Measurements from ENCODE around the gene PAX5.

GRCh38 chr9:36911601-36912412, 122.3 kb downstream of the PAX5 start:
- no peak for TF ChIP-seq CTCF (conservative IDR thresholded peaks at IDR 0.05 in 1 of 2, IDR thresholded peaks at IDR 0.05 in 1 of 2; ENCODE audit: low read depth in 1 of 2, low read length in 2 of 2)
- TF ChIP-seq EZH2 (IDR thresholded peaks at IDR 0.05; ENCODE audit: low read length, missing control alignments) = no peak
